T1000 (cell line): ENCODE measurements around the gene CAST.

ENCODE experiments used
- DNase-seq: peaks from one replicate; lab custom pipeline; 2025; ENCODE audit warnings: mixed read lengths; lab: John Stamatoyannopoulos, UW

Gene CAST

GRCh38 chr5:96745025-96745424, 82.8 kb downstream of the CAST start:
- no peak for DNase-seq

- no peak for DNase-seq
These were observed 83.8 kb downstream of the CAST start for GRCh38 chr5:96745844-96746531.

- no peak for DNase-seq
These were observed 85.5 kb downstream of the CAST start for GRCh38 chr5:96747720-96748119.

- no peak for DNase-seq
These were observed 88.1 kb downstream of the CAST start for GRCh38 chr5:96750110-96750822.

DNA sequence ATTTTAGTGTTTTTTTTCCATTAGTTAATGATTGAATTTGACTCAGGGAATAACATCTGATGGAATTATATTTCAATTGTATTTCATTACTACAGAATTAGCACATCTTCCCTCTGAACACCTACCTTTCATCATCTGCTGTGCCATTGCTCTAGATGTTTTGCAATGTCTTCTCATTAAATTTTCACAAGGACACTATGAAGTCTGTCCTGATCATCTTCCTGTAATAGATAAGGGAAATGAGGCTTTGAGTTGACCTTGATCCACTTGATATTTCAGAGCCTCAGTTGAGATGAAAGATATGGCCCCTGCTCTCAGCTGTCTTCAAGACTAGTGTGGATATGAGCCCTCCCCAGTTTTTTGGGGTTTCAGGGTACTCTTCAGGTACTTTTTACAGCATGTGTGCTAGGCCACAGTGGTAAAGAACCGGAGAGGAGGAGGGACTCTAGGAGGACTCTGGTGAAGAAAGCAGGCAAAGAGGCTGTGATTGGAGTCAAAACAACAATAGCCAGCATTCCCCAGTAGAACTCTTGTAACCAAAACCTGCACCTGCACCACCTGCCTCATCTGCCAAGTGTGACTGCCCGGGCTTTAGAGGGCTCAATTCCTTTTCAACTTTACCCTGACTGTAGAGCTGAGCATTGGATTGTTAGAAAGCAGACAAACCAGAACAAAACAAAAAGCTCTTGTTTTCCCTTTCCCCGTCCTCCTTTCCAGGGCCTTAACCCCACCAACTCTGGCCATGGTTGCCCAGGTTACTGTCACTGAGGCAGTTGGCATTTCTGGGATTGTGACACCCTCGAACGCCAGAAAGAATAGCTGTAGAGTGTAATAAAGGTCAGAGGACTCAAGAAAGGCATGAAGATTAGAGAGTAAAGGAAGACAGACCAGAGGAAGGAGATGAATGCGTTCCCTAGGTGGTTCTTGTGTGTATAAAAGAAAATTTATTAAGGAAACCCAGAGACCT, 89.3 kb downstream of the CAST start:
- no peak for DNase-seq

DNA sequence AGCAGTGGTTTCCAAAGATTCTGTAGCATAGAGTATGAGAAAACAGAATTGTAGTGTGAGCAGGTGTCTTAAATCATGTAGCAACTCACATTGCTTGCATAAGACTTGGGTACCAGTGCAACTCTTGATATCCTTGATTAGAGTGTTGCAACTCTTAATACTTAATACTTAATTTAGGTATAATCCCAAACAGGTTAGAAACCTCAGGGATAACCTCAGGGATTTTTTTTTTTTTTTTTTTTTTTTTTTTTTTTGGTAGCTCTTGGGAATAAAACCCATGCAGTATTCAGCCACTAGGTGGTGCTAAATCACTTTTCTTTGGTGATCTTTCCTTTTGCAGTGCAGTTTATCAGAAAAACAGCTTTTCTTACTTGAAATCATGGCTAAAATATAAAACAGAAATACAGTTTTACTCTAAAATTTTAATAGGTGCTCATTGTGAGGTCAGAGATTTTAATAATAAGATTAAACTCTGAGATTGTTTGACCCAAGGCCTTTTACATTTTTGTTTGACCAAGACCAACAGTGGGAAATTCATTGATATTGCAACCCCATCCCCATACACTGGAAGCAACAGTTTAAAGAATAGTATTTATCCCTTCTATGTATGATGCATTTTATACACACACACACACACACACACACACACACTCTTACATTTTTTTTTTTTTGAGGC, 90.3 kb downstream of the CAST start:
- DNase-seq = no peak

DNA sequence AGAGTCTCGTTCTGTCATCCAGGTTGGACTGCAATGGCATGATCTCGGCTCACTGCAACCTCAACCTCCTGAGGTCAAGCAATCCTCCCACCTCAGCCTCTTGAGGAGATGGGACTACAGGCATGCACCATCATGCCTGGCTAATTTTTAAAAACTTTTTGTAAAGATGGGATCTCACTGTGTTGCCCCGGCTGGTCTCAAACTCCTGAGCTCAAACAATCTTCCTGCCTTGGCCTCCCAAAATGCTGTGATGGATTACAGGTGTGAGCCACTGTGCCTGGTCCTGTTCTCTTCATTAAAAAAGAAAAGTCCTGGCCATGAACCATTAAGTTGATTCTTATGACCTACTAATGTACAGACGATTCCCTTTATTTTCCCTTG, 90.8 kb downstream of the CAST start:
- DNase-seq = no peak

DNA sequence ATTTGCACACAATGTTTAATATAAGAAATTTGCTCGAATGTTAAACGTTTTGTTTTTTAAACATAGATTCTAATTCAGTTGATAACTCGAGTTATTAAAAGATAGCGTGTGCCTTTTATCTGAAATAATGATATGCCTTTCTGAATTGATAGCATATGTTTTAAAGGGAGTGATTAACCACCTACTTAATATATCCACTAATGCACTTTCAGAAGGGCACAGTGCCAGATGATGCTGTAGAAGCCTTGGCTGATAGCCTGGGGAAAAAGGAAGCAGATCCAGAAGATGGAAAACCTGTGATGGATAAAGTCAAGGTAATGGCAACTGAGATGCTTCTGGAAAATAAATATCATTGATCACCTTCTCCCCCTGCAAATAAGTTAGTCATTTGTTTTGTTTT, 91.7 kb downstream of the CAST start:
- no peak for DNase-seq

GRCh38 chr5:96755851-96756250, 93.7 kb downstream of the CAST start:
- DNase-seq = no peak

- DNase-seq = no peak
These were observed 94.8 kb downstream of the CAST start for GRCh38 chr5:96756985-96757384.

DNA sequence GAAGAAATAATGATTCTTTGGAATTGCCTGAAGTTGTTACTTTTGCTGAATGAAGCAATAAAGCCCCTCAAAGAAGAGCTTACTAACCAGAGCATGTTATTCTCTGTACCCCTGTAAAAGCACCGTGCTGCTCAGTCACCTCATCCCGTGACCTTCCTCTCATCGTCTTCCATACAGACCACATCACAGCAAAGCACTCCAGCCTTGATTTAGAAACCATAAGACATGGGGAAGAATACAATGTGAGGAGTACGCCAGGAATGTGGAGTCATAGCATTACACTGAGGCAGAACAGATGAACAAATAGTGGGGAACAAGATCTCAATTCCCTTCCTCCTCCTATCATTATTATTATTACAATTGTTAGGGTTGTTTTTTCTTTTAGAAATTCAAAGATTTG, 96.4 kb downstream of the CAST start:
- no peak for DNase-seq

GRCh38 chr5:96761618-96762017, 99.4 kb downstream of the CAST start:
- DNase-seq = no peak

DNA sequence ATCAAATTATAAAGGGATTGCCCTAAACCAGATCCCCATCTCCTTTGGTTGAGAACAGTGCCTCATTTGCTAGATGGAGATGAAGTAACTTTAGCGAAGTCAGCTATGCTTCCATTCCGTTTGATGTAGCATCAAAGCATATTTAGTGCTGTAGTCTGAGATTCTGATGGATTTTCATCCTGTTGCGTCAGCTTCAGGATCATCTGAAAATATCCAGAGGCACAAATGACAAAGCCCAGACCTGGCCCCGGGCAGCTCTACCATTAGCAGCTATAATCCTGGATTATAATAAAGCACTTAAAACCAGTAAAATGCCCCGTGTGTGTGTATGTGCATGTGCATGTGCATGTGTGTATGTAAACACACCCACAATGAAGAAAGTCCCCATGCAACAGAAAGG, 100.8 kb downstream of the CAST start:
- DNase-seq = no peak

GRCh38 chr5:96765043-96765442, 102.9 kb downstream of the CAST start:
- no peak for DNase-seq

GRCh38 chr5:96768708-96769251, 106.6 kb downstream of the CAST start:
- no peak for DNase-seq

DNA sequence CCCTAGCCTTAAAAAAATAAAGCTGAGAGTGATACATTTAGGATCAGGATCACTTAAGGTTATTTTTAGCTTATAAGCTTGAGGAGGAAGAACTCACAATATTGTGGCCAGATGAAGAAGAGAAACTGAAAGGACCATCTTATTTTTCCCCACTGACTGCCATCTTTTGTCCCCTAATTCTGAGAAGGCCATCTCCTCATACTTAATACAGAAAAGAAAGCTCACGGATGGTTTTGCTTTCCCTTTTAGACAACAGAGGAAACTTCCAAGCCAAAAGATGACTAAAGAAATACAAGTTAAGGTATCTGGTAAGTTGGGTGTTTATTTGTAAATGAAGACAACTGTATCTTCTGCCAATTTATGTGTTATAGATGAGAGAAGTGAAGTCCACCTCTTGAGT, 109.2 kb downstream of the CAST start:
- no peak for DNase-seq

DNA sequence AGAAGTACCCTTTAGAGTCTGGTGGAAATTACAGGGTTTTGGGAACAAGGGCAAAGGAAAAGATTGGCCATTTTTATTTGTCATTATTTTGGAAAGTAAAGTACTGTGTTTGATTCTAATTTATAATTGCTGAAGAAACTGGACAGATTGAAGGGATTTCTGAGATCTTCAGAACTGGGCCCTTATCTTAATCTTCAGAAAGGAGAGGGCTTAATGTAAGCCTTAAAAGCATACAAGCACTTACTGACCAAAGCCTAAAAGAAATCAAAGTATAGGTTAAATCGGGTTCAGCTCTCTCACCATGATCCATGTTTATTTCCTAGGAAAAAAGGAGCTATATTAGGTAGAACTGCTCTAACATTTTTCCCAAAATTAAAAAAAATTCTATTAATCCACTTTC, 109.9 kb downstream of the CAST start:
- DNase-seq = no peak

- no peak for DNase-seq
These were observed 110.4 kb downstream of the CAST start for GRCh38 chr5:96772542-96772941.

DNA sequence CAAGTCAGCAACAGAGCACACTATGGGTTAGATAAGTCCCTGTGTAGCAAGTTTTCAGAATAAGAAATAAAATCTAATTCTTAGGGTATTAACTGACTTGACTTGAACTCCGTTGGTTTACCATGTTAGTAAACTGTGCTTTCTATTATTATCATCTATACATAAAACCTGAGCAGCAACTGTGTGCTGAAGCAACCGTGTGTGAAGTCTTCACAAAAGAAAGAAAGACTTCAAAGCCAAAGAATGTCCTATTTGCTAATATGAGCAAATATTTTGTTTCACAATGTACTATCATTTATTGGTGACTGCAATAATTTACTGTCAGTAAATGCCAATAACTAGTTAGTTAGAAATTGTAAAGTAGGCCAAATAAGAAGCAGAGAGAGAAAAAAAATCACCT, 112.9 kb downstream of the CAST start:
- DNase-seq = no peak

- no peak for DNase-seq
These were observed 113.5 kb downstream of the CAST start for GRCh38 chr5:96775689-96776088.

- DNase-seq = no peak
These were observed 114.4 kb downstream of the CAST start for GRCh38 chr5:96776621-96777020.

- no peak for DNase-seq
These were observed 116.2 kb downstream of the CAST start for GRCh38 chr5:96778409-96778808.
